Hepatocyte (in vitro differentiated cells): ENCODE results near the gene PAQR7.

ENCODE experiments used
- CTCF ChIP-seq: fragments of 200-600 bp; sonication (generic); IDR thresholded peaks from 2 replicates; pipeline ENCODE4 v1.5.1; 2016; ENCODE audit warnings: antibody characterized with exemption, mild to moderate bottlenecking; ENCODE audit not compliant: poor library complexity
- EZH2 ChIP-seq: fragments of 200-600 bp; sonication (generic); IDR thresholded peaks from 2 replicates; pipeline ENCODE4 v1.6.1; 2016; ENCODE audit warnings: antibody characterized with exemption, mild to moderate bottlenecking, borderline replicate concordance
- EZH2phosphoT487 ChIP-seq: fragments of 200-600 bp; sonication (generic); IDR thresholded peaks from one replicate; pipeline ENCODE4 v1.6.1; 2018; ENCODE audit warnings: antibody characterized with exemption, mild to moderate bottlenecking, low read depth, moderate library complexity; ENCODE audit not compliant: unreplicated experiment, severe bottlenecking

- no peak for TF ChIP-seq EZH2
- TF ChIP-seq CTCF, result no peak
- no peak for TF ChIP-seq EZH2phosphoT487
These were observed 32.7 kb upstream of the PAQR7 start for GRCh38 chr1:25908161-25908560.
